A204.1 (cell line): ENCODE data around the gene ARL13A.
"Not testable (repeated sequence)": the region's sequence is repeated elsewhere in the genome, so short reads cannot be mapped to it uniquely, and the experiment has no call there.

ENCODE experiments used
- FAIRE-seq: peaks from 2 replicates; lab custom pipeline; 2012; peaks lifted over from hg19 to GRCh38; lab: Jason Lieb, UNC

Gene ARL13A

GRCh38 chrX:100969408-100969807 lies at the start of gene ARL13A:
ARL13A (plus strand) TSS chrX:100969708; CDS start chrX:100973690, 3,982 bp downstream.
- no peak for FAIRE-seq

GRCh38 chrX:100924375-100924774 lies 45.1 kb upstream of the ARL13A start:
- no peak for FAIRE-seq

GRCh38 chrX:100926453-100926852 lies 43.1 kb upstream of the ARL13A start:
- no peak for FAIRE-seq

DNA sequence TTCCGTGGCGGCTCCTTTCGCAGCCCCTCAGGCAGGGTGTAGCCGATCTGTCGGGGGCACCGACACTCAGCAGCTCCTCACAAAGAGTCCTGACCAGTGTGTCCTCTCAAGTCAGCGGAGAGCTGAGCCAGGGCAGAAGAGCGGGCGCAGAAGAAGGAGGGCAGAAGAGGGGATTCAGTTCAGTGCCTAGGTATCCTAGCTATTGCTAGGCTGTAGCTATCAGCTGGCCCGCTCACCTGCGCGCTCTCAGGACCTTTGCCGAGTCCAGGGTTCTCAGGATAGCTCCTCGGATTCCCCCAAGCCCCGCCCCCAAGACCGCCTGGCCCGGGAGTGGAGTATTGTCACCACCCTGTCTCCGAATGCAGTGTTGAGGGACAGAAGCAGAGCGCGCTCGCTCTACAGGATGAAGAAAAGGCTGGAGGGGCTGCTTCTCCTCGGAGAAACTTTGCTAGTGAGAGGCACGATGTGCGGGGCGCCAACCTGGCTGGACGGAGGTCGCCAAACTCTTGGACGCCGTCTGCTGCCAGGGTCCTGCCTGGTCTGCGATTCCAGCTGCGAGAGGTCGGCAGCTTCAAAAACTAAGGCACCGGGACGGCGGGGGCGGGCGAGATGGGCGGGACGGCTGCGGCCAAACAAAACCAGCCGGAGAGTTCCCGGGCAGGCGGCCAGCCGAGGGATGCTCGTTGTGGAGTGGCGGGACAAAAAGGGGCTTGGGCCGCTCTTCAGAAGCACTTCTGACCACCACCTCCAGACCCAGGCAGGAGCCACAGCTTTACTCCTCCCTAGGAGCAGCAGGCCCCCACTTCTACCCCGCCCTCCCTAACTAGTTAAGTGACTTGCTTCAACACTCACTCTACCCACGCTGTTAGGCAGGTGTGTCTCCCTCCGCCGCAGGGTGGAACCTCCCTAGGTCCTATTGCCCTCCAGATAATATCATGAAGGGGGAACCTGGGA lies 40.6 kb upstream of the ARL13A start, which contains the start of gene XKRX:
Gene XKRX, minus strand, starts transcription at position 258 of the 954 bp plus-strand sequence. CDS start 613 bp downstream, outside the sequence.
- no peak for FAIRE-seq

- no peak for FAIRE-seq
These were observed 38.1 kb upstream of the ARL13A start for GRCh38 chrX:100931218-100931924.

DNA sequence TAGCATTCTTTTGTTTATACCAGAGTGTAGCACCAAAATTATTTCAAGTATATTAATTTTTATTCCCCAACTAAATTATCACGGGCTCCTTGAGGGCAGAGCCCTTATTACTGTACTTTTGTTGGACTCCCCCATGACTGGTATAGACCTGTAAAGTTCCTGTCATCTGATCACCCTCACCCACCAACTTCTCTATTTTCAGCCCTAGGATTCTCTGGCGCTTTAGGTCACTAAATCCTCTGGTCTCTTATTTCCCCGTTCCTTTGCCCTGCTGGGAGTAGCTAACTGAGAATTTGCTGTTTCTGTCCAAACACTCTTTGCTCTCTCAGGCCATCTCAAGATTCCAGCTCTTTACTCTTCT lies 37.6 kb upstream of the ARL13A start:
- no peak for FAIRE-seq

DNA sequence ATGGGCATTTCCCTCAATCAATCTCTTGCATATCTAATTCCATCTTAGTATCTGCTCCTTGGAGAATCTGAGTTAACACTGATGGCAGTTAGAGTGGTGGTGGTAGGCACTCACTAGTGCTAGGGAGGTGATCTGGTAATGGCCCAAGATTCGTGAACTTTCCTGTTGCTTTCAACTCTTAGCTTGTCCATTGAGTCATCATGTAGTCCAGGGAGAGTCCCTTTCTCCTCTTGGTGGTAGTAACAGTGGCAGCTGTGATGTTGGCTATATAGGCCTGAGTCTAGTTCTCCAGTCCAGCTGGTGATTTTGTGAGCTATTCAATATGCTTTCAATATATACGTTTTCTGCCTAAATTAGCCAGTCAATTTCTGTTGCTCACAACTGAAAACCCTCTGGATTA lies 33.7 kb upstream of the ARL13A start:
- FAIRE-seq: no peak

GRCh38 chrX:100939333-100939732 lies 30.2 kb upstream of the ARL13A start:
- FAIRE-seq: no peak

GRCh38 chrX:100944601-100945000 lies 24.9 kb upstream of the ARL13A start:
- FAIRE-seq: no peak

DNA sequence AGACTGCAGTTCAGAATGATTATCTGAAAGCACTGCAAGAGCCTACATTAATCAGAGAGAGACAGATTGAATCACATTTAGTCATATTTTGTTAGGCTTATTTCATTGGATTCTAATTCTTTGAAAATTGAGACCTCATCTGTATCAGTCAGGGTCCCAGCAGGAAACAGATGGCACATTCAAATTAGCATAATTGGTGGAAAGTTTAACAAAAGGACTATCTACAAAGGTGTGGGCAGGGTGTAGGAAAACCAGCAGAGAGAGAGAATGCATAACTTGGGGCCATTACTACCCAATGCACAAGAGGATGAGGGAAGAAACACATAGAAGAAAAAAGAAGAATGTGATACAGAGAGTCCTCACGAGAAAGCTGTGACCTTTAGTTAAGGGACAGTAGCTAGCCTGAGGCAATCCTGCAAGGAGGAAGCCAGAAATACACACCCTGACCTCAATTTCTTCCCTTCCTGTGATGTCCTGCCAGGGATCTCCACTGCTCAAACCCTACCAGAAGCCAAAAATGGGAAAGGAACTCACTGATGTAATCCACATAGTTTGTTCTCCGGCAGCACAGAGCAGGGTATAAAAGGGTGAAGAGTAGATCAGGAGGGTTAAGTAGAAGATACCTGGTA lies 23.1 kb upstream of the ARL13A start:
- no peak for FAIRE-seq

- FAIRE-seq: no peak
These were observed 21.0 kb upstream of the ARL13A start for GRCh38 chrX:100948557-100948956.

- no peak for FAIRE-seq
These were observed 6.7 kb upstream of the ARL13A start for GRCh38 chrX:100962811-100963210.

GRCh38 chrX:100964362-100964761 lies 5.1 kb upstream of the ARL13A start:
- FAIRE-seq: no peak

DNA sequence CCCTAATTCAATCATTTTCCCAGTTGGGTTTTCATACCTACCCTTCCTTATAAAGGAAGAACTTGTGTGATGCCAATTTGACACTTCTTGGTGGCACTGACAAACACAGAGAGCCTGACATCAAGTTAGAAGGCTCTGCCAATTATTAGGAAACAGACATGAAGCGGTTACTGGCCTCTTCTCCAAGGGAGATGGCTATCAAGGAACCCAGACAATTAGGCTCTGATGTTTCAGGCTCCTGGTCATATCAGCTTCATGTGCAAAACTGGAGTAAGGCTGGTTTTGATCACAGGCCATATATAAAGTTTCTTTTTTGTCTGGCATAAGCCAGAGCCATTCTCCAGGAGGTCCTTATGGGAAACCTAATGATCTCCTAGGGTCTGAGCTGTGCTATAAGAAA lies 428 bp downstream of the ARL13A start:
- FAIRE-seq: no peak

DNA sequence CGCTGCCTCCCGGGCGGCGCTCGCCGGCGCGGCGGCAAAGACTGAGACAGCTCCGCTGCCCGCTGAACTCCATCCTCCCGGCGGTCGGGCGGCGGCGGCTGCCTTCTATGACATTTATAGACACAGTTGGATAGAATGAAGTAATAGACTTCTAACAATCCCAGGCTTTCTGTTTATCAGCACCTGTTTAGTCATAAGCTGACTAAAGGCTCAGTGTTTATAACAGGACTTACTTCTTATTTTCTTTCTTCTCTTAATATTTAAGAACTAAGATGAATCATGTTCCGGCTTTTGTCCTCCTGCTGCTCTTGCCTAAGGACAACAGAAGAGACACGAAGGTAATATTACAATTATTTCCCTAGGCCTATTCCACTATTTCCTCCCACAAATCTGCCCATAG lies 3.9 kb downstream of the ARL13A start:
- no peak for FAIRE-seq

- FAIRE-seq: no peak
These were observed 5.7 kb downstream of the ARL13A start for GRCh38 chrX:100975212-100975611.

DNA sequence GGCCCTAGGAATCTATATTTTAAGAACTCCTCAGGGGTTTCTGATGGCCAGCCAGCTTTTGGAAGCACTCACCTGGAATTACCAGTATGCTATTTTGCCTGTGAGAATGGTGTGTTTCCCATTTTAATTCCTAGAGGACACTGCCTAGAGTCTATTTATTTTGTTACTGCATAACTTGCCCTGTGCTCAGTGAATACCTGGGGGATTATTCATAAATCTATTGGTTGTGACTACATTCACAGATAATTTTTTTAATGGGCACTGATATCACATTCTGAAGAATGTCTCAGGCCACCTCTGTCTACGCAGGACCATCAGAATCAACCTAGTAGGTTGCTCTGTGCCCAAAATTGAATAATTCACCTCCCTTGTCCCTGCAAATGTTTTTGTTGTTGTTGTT lies 6.7 kb downstream of the ARL13A start:
- FAIRE-seq: no peak

DNA sequence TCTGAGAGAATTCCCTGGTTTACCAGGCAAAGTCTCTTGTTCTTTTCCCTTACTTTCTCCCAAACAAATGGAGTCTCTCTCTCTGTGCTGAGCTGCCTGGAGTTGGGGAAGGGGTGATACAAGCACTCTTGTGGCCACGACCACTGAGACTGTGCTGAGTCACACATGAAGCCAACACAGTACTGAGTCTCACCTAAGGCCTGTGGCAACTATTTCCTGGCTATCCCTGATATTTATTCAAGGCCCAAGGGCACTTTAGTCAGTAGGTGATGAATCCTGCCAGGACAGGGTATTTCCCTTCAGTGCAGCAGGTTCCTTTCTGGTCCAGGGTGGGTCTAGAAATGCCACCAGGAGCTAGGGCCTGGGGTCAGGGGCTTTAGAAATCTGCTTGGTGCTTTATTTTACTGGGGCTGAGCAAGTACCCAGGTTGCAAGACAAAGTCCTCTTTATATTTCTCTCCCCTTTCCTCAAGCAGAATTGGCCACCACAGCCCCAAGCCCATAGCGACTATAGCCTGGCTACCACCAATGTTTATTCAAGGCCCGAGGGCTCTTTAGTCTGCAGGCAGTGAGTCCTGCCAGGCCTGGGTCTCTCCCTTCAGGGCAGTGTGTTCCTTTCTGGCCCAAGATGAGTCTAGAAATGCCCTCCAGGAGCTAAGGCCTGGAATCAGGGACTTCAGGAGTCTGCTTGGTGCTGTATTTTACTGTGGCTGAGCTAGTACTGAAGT lies 10.5 kb downstream of the ARL13A start:
- FAIRE-seq: no peak

- no peak for FAIRE-seq
These were observed 11.3 kb downstream of the ARL13A start for GRCh38 chrX:100980608-100981497.

- FAIRE-seq: not testable (repeated sequence)
These were observed 12.0 kb downstream of the ARL13A start for GRCh38 chrX:100981498-100981845.

GRCh38 chrX:100984818-100985217 lies 15.3 kb downstream of the ARL13A start:
- FAIRE-seq: no peak
